NCI-H510A treated with DMSO at 0.1 percent for 48 hours (cell line): ENCODE data around the gene CDH11.

Experiments used
- DNase-seq: peaks from one replicate; lab custom pipeline; 2025; lab: John Stamatoyannopoulos, UW

Gene CDH11

DNA sequence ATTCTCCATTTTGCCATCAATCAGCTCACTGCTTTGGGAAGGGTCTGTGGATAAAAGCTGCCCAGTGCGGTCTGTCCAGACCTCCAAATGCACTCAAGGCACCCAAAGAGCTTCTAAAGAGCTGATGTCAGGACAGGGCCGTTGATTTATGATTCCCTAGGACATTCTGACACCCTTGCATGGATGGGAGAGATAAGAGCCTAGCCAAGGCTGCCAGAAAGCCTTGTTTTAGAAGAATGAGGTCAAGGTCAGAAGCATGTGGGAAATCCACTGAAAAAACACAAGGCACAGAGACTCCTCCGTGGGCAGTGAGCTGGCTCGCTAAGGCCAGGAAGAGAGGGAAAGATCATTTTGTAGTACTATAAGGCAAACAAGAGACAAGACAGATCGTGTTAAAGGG lies 214.0 kb downstream of the CDH11 start:
- no peak for DNase-seq

DNA sequence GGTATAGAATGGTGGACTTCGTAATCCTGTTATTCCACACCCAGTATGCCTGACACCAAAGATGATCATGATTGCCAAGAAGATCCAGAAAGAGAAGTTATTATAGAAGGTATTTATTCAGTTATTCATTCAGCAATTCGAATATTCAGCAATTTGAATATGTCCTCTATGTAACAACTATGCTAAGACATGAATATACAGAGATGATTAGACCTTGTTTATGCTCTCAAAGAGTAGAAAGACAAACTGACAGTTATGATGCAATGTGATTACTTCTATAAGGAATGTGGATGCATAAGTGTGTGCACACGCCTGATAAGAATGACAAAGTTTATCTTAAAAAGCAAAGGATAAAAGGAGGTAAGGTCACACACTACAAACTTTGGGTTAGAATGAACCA lies 218.1 kb downstream of the CDH11 start:
- no peak for DNase-seq

DNA sequence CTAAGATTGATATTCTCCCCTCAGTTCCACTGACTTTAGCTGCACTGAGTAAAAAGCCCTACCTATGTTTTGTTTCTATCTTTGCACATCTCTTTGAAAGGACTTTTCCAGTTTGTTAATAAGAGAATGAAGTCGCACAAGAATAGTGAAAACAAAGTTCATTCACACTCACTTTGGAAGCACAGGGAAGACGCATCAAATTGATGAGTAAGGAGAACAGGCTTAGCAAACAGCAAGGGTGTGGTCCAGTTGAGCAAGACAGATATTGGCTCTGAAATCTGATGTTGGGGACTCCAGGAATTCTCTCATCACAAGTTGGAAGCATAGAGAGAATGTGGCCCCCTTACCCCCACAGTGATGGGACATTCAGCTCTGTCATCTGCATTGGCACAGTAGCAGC lies 221.3 kb downstream of the CDH11 start:
- DNase-seq: no peak

DNA sequence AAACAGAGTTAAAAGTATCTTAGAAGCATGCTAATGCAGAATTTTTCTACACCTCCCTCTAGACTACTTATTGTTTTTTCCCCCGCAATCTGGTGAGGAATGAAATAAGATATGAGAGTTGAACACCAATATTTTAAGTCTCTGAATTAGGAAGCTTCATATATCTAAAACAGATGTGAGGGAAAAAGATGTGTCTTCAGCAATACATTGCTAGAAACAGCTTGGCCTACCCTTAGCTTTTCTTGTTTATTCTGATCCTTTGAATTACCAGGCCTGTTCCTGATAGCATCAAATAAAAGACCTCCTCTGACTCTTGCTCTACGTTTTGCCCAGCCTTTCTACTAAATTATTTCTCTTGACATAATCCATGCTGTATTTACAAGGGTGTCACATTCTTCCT lies 221.8 kb downstream of the CDH11 start:
- no peak for DNase-seq

DNA sequence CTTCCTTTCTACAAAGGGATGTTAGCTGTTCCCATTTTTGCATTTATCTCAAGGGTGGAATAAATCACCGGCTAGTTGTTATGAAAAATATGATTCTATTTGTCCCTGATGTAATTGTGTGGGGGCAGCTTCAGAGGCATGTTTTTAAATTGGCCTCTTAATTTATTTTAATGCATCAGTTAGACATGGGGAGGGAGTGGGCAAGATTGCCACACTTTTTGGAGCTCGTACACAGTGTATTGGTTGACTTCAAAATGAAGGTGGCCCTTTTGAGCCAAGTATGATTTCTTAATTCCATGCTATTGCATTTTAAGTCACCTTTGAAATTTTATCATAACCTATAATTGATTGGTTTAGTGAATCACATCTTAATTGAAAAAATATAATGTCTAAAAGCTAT lies 223.7 kb downstream of the CDH11 start:
- DNase-seq: no peak
